Activated CD4-positive, alpha-beta memory T cell treated with anti-CD3 and anti-CD28 coated beads, Interleukin-2, amount 10 ng/mL, durations not matched to agents 7 days and 5 days (primary cell): ENCODE data around the gene PHACTR2. TPM values are rescaled to one million over a fixed set of nuclear protein-coding genes. Genes with fewer than 3 reads are reported as not detected.

Source experiments
- CTCF ChIA-PET: fragments of 350-600 bp; sonication (Branson Sonifier 250); formaldehyde crosslinking; loops from one replicate; lab custom pipeline; 2021; ENCODE audit warnings: antibody characterized with exemption, inconsistent platforms; lab: Charles Lee
- POLR2A ChIA-PET: fragments of 350-600 bp; sonication (Branson Sonifier 250); formaldehyde crosslinking; loops from one replicate; lab custom pipeline; 2021; ENCODE audit warnings: antibody characterized with exemption; lab: Charles Lee
- DNase-seq: peaks from one replicate; pipeline ENCODE4 v3.0.0-alpha.2; 2020
- H3K27ac Mint-ChIP-seq: one replicate; pipeline ENCODE4 v1.8.0; 2021; ENCODE audit warnings: mild to moderate bottlenecking, mixed read lengths
- H3K27me3 Mint-ChIP-seq: one replicate; pipeline ENCODE4 v1.8.0; 2021; ENCODE audit warnings: mixed read lengths
- H3K36me3 Mint-ChIP-seq: one replicate; pipeline ENCODE4 v1.8.0; 2021; ENCODE audit warnings: low read depth, mixed read lengths
- H3K4me1 Mint-ChIP-seq: one replicate; pipeline ENCODE4 v1.8.0; 2021; ENCODE audit warnings: mixed read lengths
- H3K4me3 Mint-ChIP-seq: one replicate; pipeline ENCODE4 v1.8.0; 2021; ENCODE audit warnings: mild to moderate bottlenecking, mixed read lengths
- H3K9me3 Mint-ChIP-seq: one replicate; pipeline ENCODE4 v1.8.0; 2021; ENCODE audit warnings: mixed read lengths
- total RNA-seq, 2 experiments: library from RNA; stranded (reverse); gene quantifications; one replicate each; pipeline ENCODE4 v1.2.3, GENCODE V29; 2021

The PHACTR2 gene
- total RNA-seq, 2 experiments from 2014 or later = 41.5 to 46.3 TPM

- ChIA-PET POLR2A (interaction anchor here (1.0 kb wide), 1 partner anchor 15 kb away, joined by 3 read pairs; no protein-coding TSS in a partner anchor), CTCF (interaction anchor here (0.7 to 1.3 kb wide), 2 partner anchors 30 to 64 kb away, joined by 3 to 4 read pairs; no protein-coding TSS in a partner anchor)
- Mint-ChIP-seq H3K4me1 (peaks cover 24% of the 10 kb centered on the region), H3K36me3 (peaks cover 44% of the 10 kb centered on the region), H3K9me3 (peaks cover under 1% of the 10 kb centered on the region), H3K4me3 (no peak overlapping the region), H3K27me3 (no peaks in the 10 kb centered on the region), H3K27ac (no peak overlapping the region)
- peak; percentile 49 for DNase-seq
Measured at GRCh38 chr6:143806282-143807102, 128.7 kb downstream of the PHACTR2 start.

- POLR2A ChIA-PET = interaction anchor here (1.0 kb wide), 1 partner anchor 14 kb away, joined by 3 read pairs; no protein-coding TSS in a partner anchor
- H3K4me3 Mint-ChIP-seq = no peak overlapping the region
- peaks cover 24% of the 10 kb centered on the region for H3K4me1 Mint-ChIP-seq
- no peaks in the 10 kb centered on the region for H3K9me3 Mint-ChIP-seq
- no peak overlapping the region for H3K27ac Mint-ChIP-seq
- DNase-seq = no peak
- no peaks in the 10 kb centered on the region for H3K27me3 Mint-ChIP-seq
- CTCF ChIA-PET = interaction anchor here (0.7 to 1.3 kb wide), 2 partner anchors 31 to 65 kb away, joined by 3 to 4 read pairs; no protein-coding TSS in a partner anchor
- H3K36me3 Mint-ChIP-seq = peaks cover 36% of the 10 kb centered on the region
Measured at GRCh38 chr6:143807103-143807772, 129.5 kb downstream of the PHACTR2 start.

- Mint-ChIP-seq H3K36me3 (peaks cover 14% of the 10 kb centered on the region), H3K4me1 (peaks cover 17% of the 10 kb centered on the region), H3K4me3 (no peak overlapping the region), H3K27ac (no peak overlapping the region), H3K27me3 (no peaks in the 10 kb centered on the region), H3K9me3 (no peaks in the 10 kb centered on the region)
- no peak for DNase-seq
- ChIA-PET CTCF (interaction anchor here (1.0 kb wide), 1 partner anchor 235 kb away, joined by 3 read pairs; no protein-coding TSS in a partner anchor), POLR2A (no interaction called here)
Measured at GRCh38 chr6:143810745-143811144, 133.0 kb downstream of the PHACTR2 start.

- DNase-seq = no peak
- CTCF ChIA-PET = interaction anchor here (0.8 to 1.0 kb wide), 2 partner anchors 9 to 236 kb away, joined by 3 read pairs; no protein-coding TSS in a partner anchor
- peaks cover 11% of the 10 kb centered on the region for H3K4me1 Mint-ChIP-seq
- H3K4me3 Mint-ChIP-seq = no peak overlapping the region
- peaks cover 14% of the 10 kb centered on the region for H3K36me3 Mint-ChIP-seq
- POLR2A ChIA-PET = no interaction called here
- H3K27me3 Mint-ChIP-seq = no peaks in the 10 kb centered on the region
- H3K27ac Mint-ChIP-seq = no peak overlapping the region
- H3K9me3 Mint-ChIP-seq = no peaks in the 10 kb centered on the region
Measured at GRCh38 chr6:143811501-143812157, 133.9 kb downstream of the PHACTR2 start.

- H3K27me3 Mint-ChIP-seq = no peaks in the 10 kb centered on the region
- POLR2A ChIA-PET = no interaction called here
- H3K4me1 Mint-ChIP-seq = no peaks in the 10 kb centered on the region
- H3K4me3 Mint-ChIP-seq = no peak overlapping the region
- H3K36me3 Mint-ChIP-seq = no peaks in the 10 kb centered on the region
- no peak for DNase-seq
- no peak overlapping the region for H3K27ac Mint-ChIP-seq
- no peaks in the 10 kb centered on the region for H3K9me3 Mint-ChIP-seq
- CTCF ChIA-PET = interaction anchor here (0.6 kb wide), 1 partner anchor 19 kb away, joined by 4 read pairs; no protein-coding TSS in a partner anchor
Measured at GRCh38 chr6:143817621-143818020, 139.9 kb downstream of the PHACTR2 start.

- POLR2A ChIA-PET = interaction anchor here (0.6 kb wide), 1 partner anchor 15 kb away, joined by 3 read pairs; no protein-coding TSS in a partner anchor
- Mint-ChIP-seq H3K4me1 (no peaks in the 10 kb centered on the region), H3K4me3 (no peak overlapping the region), H3K9me3 (no peaks in the 10 kb centered on the region), H3K36me3 (no peaks in the 10 kb centered on the region), H3K27me3 (no peaks in the 10 kb centered on the region), H3K27ac (no peak overlapping the region)
- CTCF ChIA-PET = interaction anchor here (1.3 kb wide), 1 partner anchor 10 kb away, joined by 3 read pairs; no protein-coding TSS in a partner anchor
- DNase-seq = no peak
Measured at GRCh38 chr6:143821359-143821758, 143.6 kb downstream of the PHACTR2 start.

GRCh38 chr6:143822584-143823024, 144.8 kb downstream of the PHACTR2 start:
- H3K4me1 Mint-ChIP-seq = no peaks in the 10 kb centered on the region
- no peaks in the 10 kb centered on the region for H3K9me3 Mint-ChIP-seq
- no peak for DNase-seq
- no peaks in the 10 kb centered on the region for H3K27me3 Mint-ChIP-seq
- ChIA-PET POLR2A (no interaction called here), CTCF (no interaction called here)
- H3K27ac Mint-ChIP-seq = no peak overlapping the region
- H3K36me3 Mint-ChIP-seq = no peaks in the 10 kb centered on the region
- H3K4me3 Mint-ChIP-seq = no peak overlapping the region

GRCh38 chr6:143823548-143823947, 145.8 kb downstream of the PHACTR2 start:
- ChIA-PET CTCF (no interaction called here), POLR2A (interaction anchor here (1.0 kb wide), 1 partner anchor 20 kb away, joined by 3 read pairs; no protein-coding TSS in a partner anchor)
- Mint-ChIP-seq H3K4me3 (no peak overlapping the region), H3K4me1 (no peaks in the 10 kb centered on the region), H3K27ac (no peak overlapping the region), H3K36me3 (no peaks in the 10 kb centered on the region), H3K27me3 (no peaks in the 10 kb centered on the region), H3K9me3 (no peaks in the 10 kb centered on the region)
- DNase-seq = no peak

GRCh38 chr6:143828572-143828971, 150.8 kb downstream of the PHACTR2 start:
- Mint-ChIP-seq H3K27ac (no peak overlapping the region), H3K36me3 (no peaks in the 10 kb centered on the region), H3K4me3 (no peak overlapping the region), H3K27me3 (no peaks in the 10 kb centered on the region), H3K9me3 (no peaks in the 10 kb centered on the region), H3K4me1 (no peaks in the 10 kb centered on the region)
- CTCF ChIA-PET = no interaction called here
- no peak for DNase-seq
- POLR2A ChIA-PET = no interaction called here

- H3K9me3 Mint-ChIP-seq = no peaks in the 10 kb centered on the region
- CTCF ChIA-PET = interaction anchor here (0.7 kb wide), 1 partner anchor 19 kb away, joined by 4 read pairs; no protein-coding TSS in a partner anchor
- H3K4me1 Mint-ChIP-seq = no peaks in the 10 kb centered on the region
- DNase-seq = no peak
- H3K4me3 Mint-ChIP-seq = no peak overlapping the region
- no peaks in the 10 kb centered on the region for H3K36me3 Mint-ChIP-seq
- POLR2A ChIA-PET = no interaction called here
- no peak overlapping the region for H3K27ac Mint-ChIP-seq
- H3K27me3 Mint-ChIP-seq = no peaks in the 10 kb centered on the region
Measured at GRCh38 chr6:143836150-143836549, 158.4 kb downstream of the PHACTR2 start.

GRCh38 chr6:143838395-143838794, 160.6 kb downstream of the PHACTR2 start:
- H3K27me3 Mint-ChIP-seq = no peaks in the 10 kb centered on the region
- POLR2A ChIA-PET = no interaction called here

GRCh38 chr6:143839196-143839595, 161.4 kb downstream of the PHACTR2 start:
- no peak for DNase-seq
- peaks cover 3% of the 10 kb centered on the region for H3K36me3 Mint-ChIP-seq
- H3K27me3 Mint-ChIP-seq = no peaks in the 10 kb centered on the region
- H3K27ac Mint-ChIP-seq = no peak overlapping the region
- CTCF ChIA-PET = no interaction called here
- POLR2A ChIA-PET = no interaction called here
- no peaks in the 10 kb centered on the region for H3K9me3 Mint-ChIP-seq
- H3K4me1 Mint-ChIP-seq = peaks cover 11% of the 10 kb centered on the region
- no peak overlapping the region for H3K4me3 Mint-ChIP-seq

More at GRCh38 chr6:143838395-143838794, 160.6 kb downstream of the PHACTR2 start:
- Mint-ChIP-seq H3K9me3 (no peaks in the 10 kb centered on the region), H3K27ac (no peak overlapping the region), H3K36me3 (no peaks in the 10 kb centered on the region), H3K4me1 (peaks cover 4% of the 10 kb centered on the region), H3K4me3 (no peak overlapping the region)
- no peak for DNase-seq
- CTCF ChIA-PET = no interaction called here
